Aorta (tissue), 5 donors: ENCODE data around the gene SKI. TPM values are rescaled to one million over a fixed set of nuclear protein-coding genes. Genes with fewer than 3 reads are reported as not detected.

ENCODE experiments used
- ATAC-seq: fragments of 200-7000 bp; cut with Tn5 transposase; one replicate; pipeline ENCODE4 v1.9.1; 2022; ENCODE audit warnings: moderate library complexity; ENCODE audit not compliant: low FRiP score
- DNase-seq, 2 donors: peaks; one replicate each; pipeline ENCODE4 v3.0.0-alpha.2; 2020
- H3K27ac ChIP-seq, 2 donors: one replicate each; pipeline ENCODE4 v1.5.1; 2013; ENCODE audit warnings: low read length in 2 of 2, mild to moderate bottlenecking in 2 of 2, moderate library complexity in 2 of 2, control low read depth in 1 of 2, inconsistent platforms in 1 of 2, low read depth in 1 of 2
- H3K27me3 ChIP-seq, 2 donors: one replicate each; pipeline ENCODE4 v1.6.1; 2013; ENCODE audit warnings: control low read depth in 1 of 2, low read length in 1 of 2, mild to moderate bottlenecking in 1 of 2, moderate library complexity in 1 of 2; ENCODE audit not compliant: insufficient read depth in 2 of 2, control insufficient read depth in 1 of 2
- H3K36me3 ChIP-seq, 2 donors: one replicate each; pipeline ENCODE4 v1.6.1; 2013; ENCODE audit warnings: control low read depth in 1 of 2, low read length in 1 of 2, mild to moderate bottlenecking in 1 of 2; ENCODE audit not compliant: insufficient read depth in 2 of 2, control insufficient read depth in 1 of 2
- H3K4me1 ChIP-seq, 2 donors: one replicate each; pipeline ENCODE4 v1.6.1; 2013; ENCODE audit warnings: low read length in 2 of 2, control low read depth in 1 of 2, mild to moderate bottlenecking in 1 of 2, moderate library complexity in 1 of 2; ENCODE audit not compliant: insufficient read depth in 2 of 2, control insufficient read depth in 1 of 2
- H3K4me3 ChIP-seq, 2 donors: one replicate each; pipeline ENCODE4 v1.5.1; 2013; ENCODE audit warnings: low read length in 2 of 2, control low read depth in 1 of 2, mild to moderate bottlenecking in 1 of 2
- H3K9me3 ChIP-seq: one replicate; pipeline ENCODE4 v1.6.1; 2013; ENCODE audit warnings: mild to moderate bottlenecking, low read length; ENCODE audit not compliant: control insufficient read depth
- WGBS, 2 donors: extraction: QIAGEN DNeasy Blood & Tissue Kit; methylation state at CpG; one replicate each; pipeline ENCODE4 v1.1.7; 2013; 5-methylcytosine and 5-hydroxymethylcytosine counted together
- intact Hi-C, 2 donors: fragments of 100-400 bp; cut with DNase I; formaldehyde crosslinking; loops; one replicate each; pipeline versions ENCODE4 v1.14.2 to v1.15.0; 2022
- polyA plus RNA-seq, 2 donors: library from polyadenylated mRNA; stranded (reverse); fragments of 200-250 nt; gene quantifications; one replicate each; pipeline ENCODE4 v1.2.3, GENCODE V29; 2013
- total RNA-seq, 2 donors: library from RNA; stranded (reverse); fragmentation: NEBNext Ultra II Directional; extraction: Animal tissue kit (Norgen Biotek cat#: 25700); gene quantifications; one replicate each; pipeline ENCODE4 v1.2.1, GENCODE V29; 2021
- donor health status: healthy with polysubstance abuse.
- donor health status: Bipolar disorder and iron deficiency.
- donor health status: DM: no; HTN: no; CAD: no.
- donor health status: DM: no; HTN: no; CAD: no.
- donor health status: DM: yes; HTN: yes; CAD: no.

The SKI gene
- total and polyA plus RNA-seq, 4 donors = 20.7 to 129 (median 74.1) TPM

GRCh38 chr1:2204415-2205190 lies 23.5 kb upstream of the SKI start:
- peak; percentile 70 for ATAC-seq
- H3K27me3 ChIP-seq = no peaks in the 10 kb centered on the region
- no peaks in the 10 kb centered on the region for H3K36me3 ChIP-seq
- intact Hi-C loops = loop anchor here (2.0 to 5.0 kb wide), 2 partner anchors 24 to 38 kb away; partner anchors contain the start of gene SKI (in 1 of the 2)
- peak overlapping the region; percentile 6 to 89 for H3K27ac ChIP-seq
- no peak overlapping the region for H3K4me3 ChIP-seq
- H3K9me3 ChIP-seq = no peaks in the 10 kb centered on the region
- DNase-seq = peak; percentile 93 to 96
- WGBS, 2 donors = 1 to 2% methylated on average over 19 to 59 of the region's 60 CpGs
- no peaks in the 10 kb centered on the region for H3K4me1 ChIP-seq

- peak; percentile 81 for ATAC-seq
- WGBS, 2 donors = 22 to 23% methylated on average over 78 to 84 of the region's 84 CpGs
- no peak overlapping the region for H3K4me3 ChIP-seq
- H3K4me1 ChIP-seq = no peaks in the 10 kb centered on the region
- no peaks in the 10 kb centered on the region for H3K36me3 ChIP-seq
- intact Hi-C loops = loop anchor here (2.0 to 5.0 kb wide), 2 partner anchors 23 to 37 kb away; partner anchors contain the start of gene SKI (in 1 of the 2)
- peak overlapping the region; percentile 58 to 88 for H3K27ac ChIP-seq
- no peaks in the 10 kb centered on the region for H3K27me3 ChIP-seq
- DNase-seq = peak; percentile 98 to 99
- no peaks in the 10 kb centered on the region for H3K9me3 ChIP-seq
These were observed 22.7 kb upstream of the SKI start for GRCh38 chr1:2205191-2205952.

GRCh38 chr1:2206813-2207487 lies 21.2 kb upstream of the SKI start:
- intact Hi-C loops = loop anchor here in 1 of 2 donors (5.0 kb wide), 1 partner anchor 35 kb away; no protein-coding TSS in a partner anchor
- ATAC-seq = no peak

GRCh38 chr1:2208309-2209239 lies 19.5 kb upstream of the SKI start:
- Histone ChIP-seq H3K9me3 (no peaks in the 10 kb centered on the region), H3K27me3 (no peaks in the 10 kb centered on the region), H3K27ac (peak overlapping the region; percentile 79 to 97), H3K4me1 (peaks cover 0 to 2% of the 10 kb centered on the region in 2 donors), H3K4me3 (no peak overlapping the region), H3K36me3 (no peaks in the 10 kb centered on the region)
- DNase-seq (peak; percentile 94), ATAC-seq (peak; percentile 57)
- 6 to 11% methylated on average over 24 of the region's 24 CpGs for WGBS, 2 donors
- intact Hi-C loops = loop anchor here in 1 of 2 donors (5.0 kb wide), 1 partner anchor 34 kb away; no protein-coding TSS in a partner anchor

More at GRCh38 chr1:2206813-2207487, 21.2 kb upstream of the SKI start:
- H3K36me3 ChIP-seq = no peaks in the 10 kb centered on the region
- no peaks in the 10 kb centered on the region for H3K4me1 ChIP-seq
- peak in 1 of 2 donors; percentile 55 for DNase-seq
- WGBS, 2 donors = 48 to 49% methylated on average over 16 of the region's 16 CpGs
- no peak overlapping the region for H3K4me3 ChIP-seq
- H3K27me3 ChIP-seq = no peaks in the 10 kb centered on the region
- H3K27ac ChIP-seq = peak overlapping the region; percentile 47 to 95
- no peaks in the 10 kb centered on the region for H3K9me3 ChIP-seq

GRCh38 chr1:2209400-2210083 lies 18.6 kb upstream of the SKI start:
- peak overlapping the region; percentile 50 to 51 for H3K27ac ChIP-seq
- WGBS, 2 donors = 24 to 28% methylated on average over 18 of the region's 18 CpGs
- H3K4me3 ChIP-seq = no peak overlapping the region
- no peak for DNase-seq
- peaks cover 0 to 2% of the 10 kb centered on the region in 2 donors for H3K4me1 ChIP-seq
- no peak for ATAC-seq
- no peaks in the 10 kb centered on the region for H3K27me3 ChIP-seq
- intact Hi-C loops = loop anchor here in 1 of 2 donors (5.0 kb wide), 1 partner anchor 33 kb away; no protein-coding TSS in a partner anchor
- H3K9me3 ChIP-seq = no peaks in the 10 kb centered on the region
- no peaks in the 10 kb centered on the region for H3K36me3 ChIP-seq

- DNase-seq (no peak), ATAC-seq (no peak)
- Histone ChIP-seq H3K36me3 (no peaks in the 10 kb centered on the region), H3K27me3 (no peaks in the 10 kb centered on the region), H3K27ac (peak overlapping the region; percentile 50 to 51), H3K4me3 (no peak overlapping the region), H3K4me1 (peaks cover 0 to 2% of the 10 kb centered on the region in 2 donors), H3K9me3 (no peaks in the 10 kb centered on the region)
- 79 to 80% methylated on average over 19 of the region's 19 CpGs for WGBS, 2 donors
- intact Hi-C loops = no loop called here
These were observed 17.9 kb upstream of the SKI start for GRCh38 chr1:2210084-2210653.

GRCh38 chr1:2210786-2211185 lies 17.3 kb upstream of the SKI start:
- peak overlapping the region in 1 of 2 donors; percentile 4 for H3K27ac ChIP-seq
- DNase-seq (peak in 1 of 2 donors; percentile 77), ATAC-seq (no peak)
- peaks cover 0 to 2% of the 10 kb centered on the region in 2 donors for H3K4me1 ChIP-seq
- no peak overlapping the region for H3K4me3 ChIP-seq
- H3K36me3 ChIP-seq = no peaks in the 10 kb centered on the region
- no peaks in the 10 kb centered on the region for H3K9me3 ChIP-seq
- no peaks in the 10 kb centered on the region for H3K27me3 ChIP-seq
- intact Hi-C loops = no loop called here
- WGBS, 2 donors = 91 to 92% methylated on average over 13 of the region's 13 CpGs
